HG03025 (cell line): Measurements from ENCODE around the gene SOD3.

ENCODE experiments used
- ATAC-seq: cut with Tn5 transposase; IDR thresholded peaks from one replicate; pipeline ENCODE4 v1.9.1; 2021; ENCODE audit warnings: mild to moderate bottlenecking, moderate library complexity; ENCODE audit not compliant: unreplicated experiment, low FRiP score

Gene SOD3

DNA sequence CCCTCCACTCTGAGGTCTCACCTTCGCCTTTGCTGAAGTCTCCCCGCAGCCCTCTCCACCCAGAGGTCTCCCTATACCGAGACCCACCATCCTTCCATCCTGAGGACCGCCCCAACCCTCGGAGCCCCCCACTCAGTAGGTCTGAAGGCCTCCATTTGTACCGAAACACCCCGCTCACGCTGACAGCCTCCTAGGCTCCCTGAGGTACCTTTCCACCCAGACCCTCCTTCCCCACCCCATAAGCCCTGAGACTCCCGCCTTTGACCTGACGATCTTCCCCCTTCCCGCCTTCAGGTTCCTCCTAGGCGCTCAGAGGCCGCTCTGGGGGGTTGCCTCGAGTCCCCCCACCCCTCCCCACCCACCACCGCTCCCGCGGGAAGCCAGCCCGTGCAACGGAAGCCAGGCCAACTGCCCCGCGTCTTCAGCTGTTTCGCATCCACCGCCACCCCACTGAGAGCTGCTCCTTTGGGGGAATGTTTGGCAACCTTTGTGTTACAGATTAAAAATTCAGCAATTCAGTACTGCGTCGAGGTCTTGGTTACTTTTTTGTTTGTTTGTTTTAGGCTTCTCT lies 5.0 kb downstream of the SOD3 start:
- ATAC-seq: no peak

DNA sequence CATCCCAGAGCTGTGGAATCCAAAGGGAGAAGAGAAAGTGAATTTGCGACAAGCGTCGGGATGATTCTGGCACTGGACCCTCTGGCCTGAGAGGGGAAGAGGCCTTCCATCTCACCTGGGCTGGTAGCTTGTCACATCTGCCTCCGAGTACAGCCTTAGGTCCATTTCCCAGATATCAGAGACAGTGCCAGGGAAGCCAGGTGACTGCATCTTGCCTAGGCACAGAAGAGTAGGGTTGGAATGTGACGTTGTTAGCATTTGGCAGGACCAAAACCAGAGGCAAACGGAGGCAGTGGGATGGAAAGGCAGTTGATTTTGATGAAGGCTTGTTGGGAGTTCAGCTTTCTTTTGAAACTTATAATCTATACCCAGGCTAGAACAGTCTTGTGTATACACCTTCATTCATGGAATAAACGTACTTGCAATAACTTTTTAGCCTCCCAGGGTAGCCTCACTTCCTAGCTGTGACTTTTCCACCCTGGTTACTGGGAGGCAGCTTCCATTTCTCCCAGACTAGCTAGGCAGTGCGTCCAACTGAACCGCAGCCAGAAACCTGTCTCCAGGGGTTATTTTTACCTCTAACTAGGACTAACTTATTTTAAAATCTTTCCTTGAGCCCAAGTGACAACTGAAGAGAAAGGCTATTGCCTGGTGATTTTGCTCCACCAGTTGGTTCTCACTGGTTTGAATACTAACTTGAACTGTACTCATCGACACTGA lies 5.9 kb downstream of the SOD3 start:
- ATAC-seq: no peak

DNA sequence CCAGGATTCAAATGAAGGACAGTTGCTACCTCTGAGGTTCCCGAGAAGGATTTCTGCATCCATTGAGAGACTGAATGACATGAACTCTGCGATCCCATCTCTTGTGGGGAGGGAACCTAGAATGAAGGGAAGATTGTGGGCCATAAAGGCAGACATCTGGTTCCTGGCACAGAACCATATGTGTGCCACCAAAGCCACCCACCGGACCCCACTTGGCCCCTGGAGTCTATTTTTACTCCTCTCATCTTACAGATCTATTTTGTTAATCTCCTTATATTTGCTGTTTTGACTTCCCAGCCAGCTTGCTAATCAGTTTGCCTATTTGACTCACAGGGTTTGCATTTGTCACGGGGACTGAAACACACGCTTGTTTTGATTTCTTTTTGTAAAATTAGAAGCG lies 7.3 kb downstream of the SOD3 start:
- ATAC-seq: no peak

DNA sequence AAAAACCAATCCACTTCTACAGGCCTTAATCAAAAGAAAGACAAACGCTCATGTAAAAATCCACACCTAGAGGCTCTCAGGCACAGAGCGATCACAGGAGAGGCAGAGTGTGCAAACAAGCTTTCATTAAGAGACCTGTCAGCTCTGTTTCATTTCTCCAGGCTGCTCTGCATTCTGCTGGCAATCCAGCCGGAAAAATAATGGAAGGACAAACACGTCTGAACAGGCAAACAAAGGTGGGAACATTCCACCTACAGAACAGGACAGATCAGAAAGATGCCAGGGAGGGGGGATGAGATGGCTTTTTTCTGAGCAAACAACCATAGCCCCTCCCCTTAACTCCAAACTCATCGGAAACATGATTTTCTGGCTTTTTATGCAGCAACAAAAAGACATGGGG lies 9.7 kb downstream of the SOD3 start:
- no peak for ATAC-seq

DNA sequence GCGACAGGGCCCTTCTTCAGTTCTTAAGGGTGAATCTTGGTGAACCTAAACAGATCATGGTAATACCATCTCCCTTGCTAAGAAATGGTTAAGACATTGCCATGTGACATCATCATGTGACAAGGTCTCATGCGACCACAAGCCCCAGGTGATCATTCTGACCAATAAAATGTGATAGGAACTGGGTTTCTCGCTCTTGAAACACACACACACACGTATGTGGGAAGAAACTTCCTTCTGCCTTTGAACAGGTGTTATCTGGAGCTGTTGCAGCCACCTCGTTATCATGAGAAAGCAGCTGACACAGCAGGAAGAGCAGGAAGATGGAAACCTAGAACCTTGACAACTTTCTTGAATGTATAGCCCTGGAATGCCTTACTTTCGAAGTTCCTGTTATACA lies 10.2 kb downstream of the SOD3 start:
- no peak for ATAC-seq

DNA sequence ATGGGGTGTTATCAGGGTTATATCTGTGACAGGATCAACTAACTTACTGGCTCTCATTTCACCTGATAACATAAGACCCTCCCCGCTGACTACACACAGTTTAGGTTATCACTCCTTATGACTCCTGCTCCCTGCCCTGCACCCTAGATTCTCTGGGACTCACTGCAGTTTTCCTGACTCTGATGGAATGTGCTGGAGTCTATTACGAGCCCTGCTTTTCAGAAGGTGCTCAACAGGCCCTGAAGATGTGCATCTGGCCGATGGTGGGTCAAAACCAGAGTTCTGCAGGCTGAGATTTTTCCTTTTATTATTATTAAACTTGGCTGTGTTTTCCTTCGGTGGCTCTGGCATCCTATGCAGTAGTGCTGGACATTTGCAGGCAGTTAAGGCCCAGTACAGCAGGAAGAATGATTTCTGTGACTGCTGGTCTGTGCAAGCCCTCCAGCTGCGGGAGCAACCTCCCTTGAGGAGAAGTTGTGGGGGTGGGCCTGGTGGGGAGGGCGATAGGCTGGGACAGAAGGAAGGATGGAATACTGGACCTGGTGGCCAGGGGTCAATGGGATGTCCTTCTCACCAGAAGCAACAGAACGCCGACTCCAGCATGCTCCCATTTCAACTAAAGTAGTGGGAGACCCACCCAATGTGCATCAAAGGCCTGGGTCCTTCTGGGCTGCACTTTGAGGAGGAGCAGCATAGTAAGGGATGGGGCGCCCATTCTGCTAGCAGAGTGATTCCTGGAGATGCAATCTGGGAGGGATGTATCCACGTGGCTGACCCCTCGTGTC lies 11.0 kb downstream of the SOD3 start:
- no peak for ATAC-seq

DNA sequence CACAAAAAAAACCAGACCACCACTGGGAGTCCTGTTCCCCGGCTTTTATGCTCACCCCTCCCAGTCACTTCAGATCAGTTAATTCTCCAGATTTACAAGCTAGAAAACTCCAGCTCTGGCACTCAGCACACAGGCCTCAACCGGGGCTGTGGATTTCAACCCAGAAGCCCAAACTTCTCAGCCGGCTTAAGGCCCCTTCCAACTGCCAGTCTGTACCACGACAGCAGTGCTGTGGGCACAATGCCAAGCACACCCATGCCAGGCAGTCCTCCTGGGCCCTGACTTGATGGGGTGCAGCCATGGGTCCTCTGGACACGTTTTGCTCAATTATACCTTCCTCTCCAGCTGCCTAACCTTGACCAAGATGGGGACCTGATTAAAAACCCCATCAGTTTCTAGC lies 12.2 kb downstream of the SOD3 start:
- no peak for ATAC-seq

DNA sequence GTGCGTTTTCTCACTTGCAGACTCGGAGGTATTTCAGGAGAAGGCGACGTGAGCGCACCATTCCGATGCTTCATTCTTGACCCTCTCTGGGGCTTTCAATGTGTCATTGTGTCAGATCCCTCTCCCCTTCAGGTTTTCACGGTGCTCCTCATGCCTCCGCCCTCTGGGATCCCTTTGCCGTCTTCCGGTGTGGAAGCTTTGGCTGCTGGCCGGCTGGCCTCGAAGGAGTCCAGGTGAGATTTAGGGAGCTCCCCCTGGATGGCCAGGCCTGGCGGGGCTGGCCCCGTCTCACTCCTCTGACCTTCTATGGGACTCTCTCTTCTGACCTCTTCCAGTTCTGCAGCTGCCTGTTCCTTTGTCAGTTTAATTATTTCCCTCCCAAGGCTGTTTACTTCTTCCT lies 12.9 kb downstream of the SOD3 start:
- no peak for ATAC-seq

DNA sequence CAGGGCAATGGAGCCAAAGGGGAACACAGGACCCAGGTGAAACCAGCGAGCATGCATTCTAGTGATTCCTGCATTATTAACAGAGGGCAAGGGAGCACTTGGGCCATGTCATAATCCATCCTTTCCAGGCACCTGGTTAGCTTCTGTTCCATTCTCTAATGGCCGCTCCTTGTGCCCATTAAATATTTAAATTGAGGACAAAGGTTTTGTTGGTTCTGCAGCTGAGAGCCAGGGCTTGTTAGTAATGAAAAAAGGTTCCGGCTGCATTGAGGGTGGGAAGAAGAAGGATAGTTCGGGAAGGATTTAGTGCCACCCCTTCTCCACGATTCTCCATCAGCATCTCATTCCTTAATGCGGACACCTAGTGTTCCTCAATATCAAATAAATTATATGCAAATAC lies 13.6 kb downstream of the SOD3 start:
- ATAC-seq: no peak

DNA sequence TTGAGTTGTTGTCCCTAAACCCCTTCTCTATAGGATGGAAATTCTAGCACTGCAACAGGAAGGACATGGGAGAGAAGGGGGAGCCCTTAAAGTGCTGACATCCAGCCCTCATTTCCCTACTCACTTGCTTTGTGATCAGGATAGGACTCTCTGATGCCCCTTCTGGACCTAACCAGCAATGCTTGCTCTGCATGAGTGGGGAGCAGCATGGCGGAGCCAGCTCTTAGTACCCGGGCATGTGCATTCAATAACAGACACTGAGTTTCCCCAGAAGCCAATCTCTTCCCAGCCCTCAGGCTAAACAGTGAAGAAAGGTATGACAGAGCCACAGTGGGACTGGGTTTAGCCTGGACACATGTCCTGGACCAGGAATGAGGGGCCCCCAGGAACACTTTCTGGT lies 14.0 kb downstream of the SOD3 start:
- no peak for ATAC-seq

DNA sequence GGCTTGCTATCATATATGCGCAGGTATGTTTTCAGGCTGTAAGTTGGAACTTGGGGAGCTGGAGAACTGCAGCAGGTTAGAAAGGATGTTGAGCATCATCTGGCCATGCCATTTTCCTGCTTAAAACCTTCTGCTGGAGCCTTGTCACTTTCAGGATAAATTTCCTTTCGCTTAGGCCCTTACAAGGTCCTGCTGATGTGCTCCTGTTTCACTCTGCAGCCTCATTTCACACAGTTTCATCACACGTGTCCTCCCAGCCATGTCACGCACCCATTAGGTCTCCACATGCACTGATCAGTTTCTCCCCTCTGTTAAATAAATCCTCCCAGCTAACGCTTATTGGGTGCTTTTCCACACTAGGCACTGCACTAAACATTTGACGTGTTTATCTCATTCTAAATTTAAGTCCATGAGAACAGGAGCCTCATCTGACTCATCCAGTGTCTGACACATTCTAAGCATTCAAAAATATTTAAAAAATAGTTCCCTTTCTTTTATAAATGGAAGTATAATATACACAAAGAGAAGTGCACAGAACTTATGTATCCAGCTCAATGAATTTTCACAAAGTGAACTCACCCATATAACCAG lies 14.5 kb downstream of the SOD3 start:
- no peak for ATAC-seq

DNA sequence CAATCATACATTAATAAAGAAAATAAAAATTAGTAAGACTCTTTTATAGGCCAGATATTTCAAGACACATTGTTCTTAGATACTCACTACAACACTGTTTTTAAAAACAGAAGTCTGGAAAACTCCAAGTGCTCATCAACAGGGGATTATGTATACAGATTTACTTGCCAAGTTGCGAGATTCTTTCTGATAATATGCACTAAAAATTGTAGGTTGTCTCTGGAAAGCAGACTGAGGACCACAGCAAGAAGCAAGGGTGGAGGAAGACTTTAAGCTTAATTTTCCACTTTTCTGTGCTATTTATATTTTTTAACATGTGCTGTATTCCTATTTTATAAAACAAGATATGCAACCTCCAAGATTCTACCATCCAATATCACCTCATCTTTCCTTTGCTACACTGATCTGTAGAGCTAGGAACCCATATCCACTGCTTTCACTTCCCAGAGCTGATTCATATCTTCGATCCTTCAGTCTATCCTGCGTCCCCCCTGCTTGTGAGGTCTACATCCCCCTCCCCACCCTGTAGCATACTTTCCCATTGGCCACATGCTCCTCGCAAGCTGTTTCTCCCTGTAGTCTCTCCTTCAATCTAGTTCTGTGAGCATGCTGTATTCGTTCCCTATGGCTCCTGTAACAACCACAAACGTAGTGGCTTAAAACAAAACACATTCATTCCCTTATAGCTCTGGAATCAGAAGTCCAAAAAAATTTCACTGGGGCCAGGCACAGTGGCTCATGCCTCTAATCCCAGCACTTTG lies 15.7 kb downstream of the SOD3 start:
- no peak for ATAC-seq

DNA sequence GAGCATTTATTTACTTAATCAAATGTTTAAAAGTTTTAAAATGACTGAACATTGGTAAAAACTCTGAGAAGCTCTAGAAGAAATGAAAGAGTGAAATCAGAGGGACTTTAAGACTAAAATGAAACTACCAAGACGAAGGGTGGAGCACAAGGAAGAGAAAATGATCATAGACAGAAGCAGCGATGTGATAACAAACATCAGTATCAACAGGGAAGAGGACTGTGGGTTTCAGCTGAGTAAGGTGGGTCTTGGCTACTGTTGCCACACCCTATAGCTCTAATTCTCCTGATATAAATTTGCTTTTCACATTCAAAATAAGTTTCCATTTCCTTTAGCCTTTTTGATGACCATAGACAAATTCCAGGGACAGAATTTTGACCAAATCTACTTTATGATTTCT lies 18.4 kb downstream of the SOD3 start:
- ATAC-seq: no peak

DNA sequence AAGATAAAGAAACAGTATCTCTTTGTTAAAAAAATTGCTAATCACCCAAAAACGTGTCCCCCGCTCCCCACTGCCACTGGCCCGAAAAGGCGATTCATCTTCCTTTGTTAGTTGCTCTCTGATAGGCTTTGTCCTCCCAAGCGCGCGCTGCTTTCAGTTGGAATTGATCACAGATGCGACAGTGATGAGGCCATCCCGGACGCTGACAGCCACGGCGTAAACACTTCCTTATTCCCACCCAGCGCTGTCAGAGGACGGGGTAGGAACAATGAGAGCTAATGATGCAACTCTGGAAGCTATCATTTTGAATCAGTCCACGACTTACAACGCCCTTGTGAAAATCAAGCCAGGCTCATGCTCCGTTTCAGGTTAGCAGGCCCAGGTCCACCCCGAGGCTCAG lies 21.4 kb downstream of the SOD3 start:
- ATAC-seq: no peak

DNA sequence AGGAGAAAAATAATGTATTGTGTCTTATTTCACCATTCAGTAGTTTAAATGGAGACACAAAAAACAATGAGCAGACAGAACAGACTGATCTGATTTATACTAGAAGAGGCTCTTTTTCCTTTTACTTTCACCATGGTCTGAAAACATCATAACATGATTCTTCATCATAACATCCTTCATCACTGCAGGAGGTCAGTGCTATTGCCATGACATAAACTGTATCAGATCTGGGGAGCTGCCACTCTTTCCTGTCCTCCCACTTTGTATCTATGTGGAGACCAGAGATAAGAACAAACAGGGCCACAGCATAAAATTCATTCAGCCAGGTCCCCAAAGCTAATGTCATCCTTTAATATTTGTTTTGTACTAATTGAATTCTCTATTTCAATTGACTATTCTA lies 25.2 kb downstream of the SOD3 start:
- ATAC-seq: no peak

DNA sequence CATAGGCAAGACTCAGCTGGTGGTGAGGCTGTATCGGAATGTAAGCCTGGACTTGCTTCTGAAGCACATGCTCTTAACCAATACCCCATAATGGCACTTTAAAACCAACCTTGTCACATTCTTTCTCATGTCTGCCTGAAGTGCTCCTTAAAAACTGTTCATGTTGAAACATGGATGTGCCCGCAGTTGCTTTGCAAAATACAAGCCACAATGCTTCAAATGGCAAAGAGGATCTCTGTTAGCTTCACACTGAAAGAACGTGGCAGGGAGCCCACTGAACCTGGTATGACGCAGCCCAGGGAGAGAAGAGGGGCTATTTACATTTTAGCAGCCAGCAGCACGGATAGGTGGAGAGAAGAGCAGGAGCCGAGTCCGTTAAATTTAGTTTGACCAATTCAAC lies 29.3 kb downstream of the SOD3 start:
- ATAC-seq: no peak

DNA sequence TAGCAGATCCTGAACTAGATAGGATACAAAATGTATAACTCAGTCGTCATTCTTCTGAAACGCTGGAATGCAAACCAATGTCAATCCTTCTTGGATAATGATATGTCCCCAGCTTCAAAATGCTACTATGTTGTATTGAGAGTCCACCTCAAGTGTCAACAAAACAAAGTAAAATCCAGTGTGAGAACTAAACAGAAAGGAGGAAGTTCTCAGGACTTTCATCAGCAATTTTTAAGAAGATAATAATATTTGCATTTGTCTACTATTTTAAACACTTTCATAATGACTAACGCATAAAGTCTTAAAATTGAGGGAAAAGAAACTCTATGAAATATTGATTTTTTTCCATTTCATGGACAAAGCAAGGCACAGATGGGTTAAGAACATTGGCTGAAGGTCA lies 36.3 kb downstream of the SOD3 start:
- ATAC-seq: no peak

DNA sequence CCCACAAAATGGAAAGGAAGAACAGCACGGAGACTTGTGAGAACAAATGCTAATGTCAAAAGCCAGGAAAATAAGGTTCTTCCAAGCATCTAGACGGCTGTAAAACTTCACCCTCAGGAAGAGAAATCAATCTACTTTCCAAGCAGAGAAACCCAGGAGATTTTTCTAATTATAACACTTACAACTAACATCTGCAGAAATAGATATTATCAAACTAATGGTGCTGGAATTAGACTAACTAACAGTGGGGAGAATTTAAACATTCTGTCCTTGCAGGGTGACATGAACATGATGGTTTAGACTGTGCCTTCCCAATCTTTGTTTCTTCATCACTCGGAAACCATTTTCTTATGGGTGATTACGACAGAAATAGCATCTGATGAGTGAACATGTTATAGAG lies 40.3 kb downstream of the SOD3 start:
- no peak for ATAC-seq

DNA sequence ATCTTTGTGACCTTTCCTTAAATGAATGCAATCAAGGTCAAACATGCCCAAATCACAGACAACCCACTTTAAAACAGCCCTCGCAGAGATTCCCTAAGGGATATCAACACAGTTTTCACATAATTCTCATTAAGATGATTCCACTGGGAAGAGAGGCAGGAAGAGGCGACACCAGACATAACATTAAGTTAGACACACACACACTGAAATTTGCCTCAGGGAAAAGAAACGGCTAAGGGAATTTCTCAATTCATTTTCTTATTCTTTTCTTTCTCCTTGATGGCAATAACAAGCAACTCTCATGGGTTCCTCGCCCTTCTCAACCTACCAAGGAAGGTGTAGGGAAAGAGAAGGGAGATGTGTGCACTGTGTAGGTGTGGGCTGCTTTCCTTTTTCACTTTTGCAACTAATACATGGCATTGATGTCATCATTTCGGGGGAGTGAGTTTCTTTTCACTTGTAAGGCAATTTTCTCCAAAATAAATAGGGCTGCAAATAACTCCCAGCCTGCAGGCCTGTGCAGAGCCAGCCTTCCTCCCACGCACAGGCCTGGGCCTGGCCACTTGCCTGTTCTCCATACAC lies 41.4 kb downstream of the SOD3 start:
- ATAC-seq: no peak

DNA sequence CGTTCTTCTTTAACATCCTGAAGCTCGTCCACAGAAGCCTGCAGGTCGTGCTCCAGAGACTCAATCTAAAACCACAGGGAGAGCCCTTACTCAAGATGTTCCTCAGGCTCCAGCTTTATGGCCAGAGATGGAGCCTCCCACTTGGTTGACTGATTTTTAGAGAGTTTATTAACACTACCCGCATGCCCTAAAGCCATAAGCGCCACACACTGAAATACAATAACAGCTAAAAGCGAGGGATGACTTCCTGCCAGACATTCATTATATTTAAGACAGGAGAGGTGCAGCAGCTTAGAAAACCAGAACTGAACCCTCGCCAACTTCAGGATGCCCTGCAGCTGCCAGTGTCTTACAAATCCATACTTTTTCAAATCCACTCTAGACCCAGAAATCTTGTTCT lies 42.0 kb downstream of the SOD3 start:
- ATAC-seq: no peak

DNA sequence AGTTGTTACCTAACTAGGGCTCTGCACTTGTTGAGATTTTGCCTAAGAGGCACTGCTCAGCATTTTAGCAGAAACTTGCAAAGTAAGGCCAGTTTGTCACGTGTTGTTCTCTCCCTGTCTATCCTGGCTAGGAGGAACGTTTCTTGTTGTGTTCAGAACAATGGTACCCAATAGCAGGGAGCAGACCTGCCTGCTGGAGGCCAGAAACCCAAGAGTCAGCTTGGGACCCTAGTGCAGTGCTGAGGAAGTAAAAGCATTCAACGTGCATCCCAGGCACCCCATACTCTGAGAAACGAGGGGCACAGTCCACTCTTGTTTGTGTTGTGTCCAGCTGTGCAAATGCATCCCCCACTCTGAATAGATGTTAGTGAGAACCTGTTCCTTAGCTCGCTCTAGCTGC lies 42.4 kb downstream of the SOD3 start:
- ATAC-seq: no peak
